Measurements from ENCODE around the gene CAD. TPM values are rescaled to one million over a fixed set of nuclear protein-coding genes. Genes with fewer than 3 reads are reported as not detected.
"Not testable (repeated sequence)": the region's sequence is repeated elsewhere in the genome, so short reads cannot be mapped to it uniquely, and the experiment has no call there.

CAD gene
- total and polyA plus RNA-seq, 9 donors: 11.9 to 53.9 (median 31.1) TPM

DNA sequence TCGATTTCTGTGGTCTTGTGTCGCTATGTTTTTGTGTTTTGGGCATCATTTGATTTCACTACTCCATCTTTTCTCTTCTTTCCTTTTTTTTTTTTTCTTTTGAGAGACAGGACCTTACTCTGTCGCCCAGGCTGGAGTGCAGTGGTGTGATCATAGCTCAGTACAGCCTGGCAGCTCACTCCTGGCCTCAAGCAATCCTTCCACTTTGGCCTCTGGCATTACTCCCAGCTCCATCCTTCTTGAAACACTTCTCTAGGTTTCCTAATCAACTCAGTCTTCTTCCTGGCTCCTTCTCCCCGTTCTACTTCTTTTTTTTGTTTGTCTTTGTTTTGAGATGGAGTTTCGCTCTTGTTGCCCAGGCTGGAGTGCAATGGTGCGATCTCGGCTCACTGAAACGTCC is 41.8 kb upstream of the CAD start:
- H3K4me1 ChIP-seq (ENCODE audit: insufficient read depth): peaks cover 9% of the 10 kb centered on the region
- TF ChIP-seq EP300 (IDR thresholded peaks at IDR 0.05) (no peak), POLR2A (IDR thresholded peaks at IDR 0.05) (no peak)
- TF ChIP-seq, protein P1, sequence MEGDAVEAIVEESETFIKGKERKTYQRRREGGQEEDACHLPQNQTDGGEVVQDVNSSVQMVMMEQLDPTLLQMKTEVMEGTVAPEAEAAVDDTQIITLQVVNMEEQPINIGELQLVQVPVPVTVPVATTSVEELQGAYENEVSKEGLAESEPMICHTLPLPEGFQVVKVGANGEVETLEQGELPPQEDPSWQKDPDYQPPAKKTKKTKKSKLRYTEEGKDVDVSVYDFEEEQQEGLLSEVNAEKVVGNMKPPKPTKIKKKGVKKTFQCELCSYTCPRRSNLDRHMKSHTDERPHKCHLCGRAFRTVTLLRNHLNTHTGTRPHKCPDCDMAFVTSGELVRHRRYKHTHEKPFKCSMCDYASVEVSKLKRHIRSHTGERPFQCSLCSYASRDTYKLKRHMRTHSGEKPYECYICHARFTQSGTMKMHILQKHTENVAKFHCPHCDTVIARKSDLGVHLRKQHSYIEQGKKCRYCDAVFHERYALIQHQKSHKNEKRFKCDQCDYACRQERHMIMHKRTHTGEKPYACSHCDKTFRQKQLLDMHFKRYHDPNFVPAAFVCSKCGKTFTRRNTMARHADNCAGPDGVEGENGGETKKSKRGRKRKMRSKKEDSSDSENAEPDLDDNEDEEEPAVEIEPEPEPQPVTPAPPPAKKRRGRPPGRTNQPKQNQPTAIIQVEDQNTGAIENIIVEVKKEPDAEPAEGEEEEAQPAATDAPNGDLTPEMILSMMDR (IDR thresholded peaks at IDR 0.05): no peak
- 57 to 58% (median 57%) methylated on average over 8 of the region's 8 CpGs for WGBS, 3 donors
- H3K27ac ChIP-seq: no peak overlapping the region
- intact Hi-C loops (cut with DNase I): no loop called here
- H3K36me3 ChIP-seq: no peaks in the 10 kb centered on the region
- H3K27me3 ChIP-seq: no peaks in the 10 kb centered on the region
- H3K4me3 ChIP-seq: no peak overlapping the region
- peak in 2 of 5 donors; percentile 52 to 69 for DNase-seq
- H3K9me3 ChIP-seq: no peaks in the 10 kb centered on the region

DNA sequence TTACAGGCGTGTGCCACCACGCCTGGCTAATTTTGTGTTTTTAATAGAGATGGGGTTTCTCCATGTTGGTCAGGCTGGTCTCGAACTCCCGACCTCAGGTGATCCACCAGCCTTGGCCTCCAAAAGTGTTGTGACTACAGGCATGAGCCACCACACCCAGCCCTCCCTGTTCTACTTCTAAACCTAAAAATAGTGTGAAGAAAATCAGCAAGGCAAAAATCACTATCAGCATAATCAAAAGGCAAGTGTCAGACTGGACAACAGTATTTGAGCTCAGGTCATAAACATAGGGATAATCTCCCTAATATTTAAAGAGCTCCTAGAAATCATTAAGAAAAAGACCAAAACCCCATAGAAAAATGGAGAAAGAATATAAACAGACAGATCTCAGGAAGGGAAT is 41.4 kb upstream of the CAD start:
- DNase-seq; H3K27me3 ChIP-seq; H3K9me3 ChIP-seq; H3K36me3 ChIP-seq; intact Hi-C loops (cut with DNase I); H3K4me3 ChIP-seq; H3K27ac ChIP-seq; H3K4me1 ChIP-seq (ENCODE audit: insufficient read depth): not testable (repeated sequence)
- 92 to 98% (median 94%) methylated on average over 4 of the region's 4 CpGs for WGBS, 3 donors

DNA sequence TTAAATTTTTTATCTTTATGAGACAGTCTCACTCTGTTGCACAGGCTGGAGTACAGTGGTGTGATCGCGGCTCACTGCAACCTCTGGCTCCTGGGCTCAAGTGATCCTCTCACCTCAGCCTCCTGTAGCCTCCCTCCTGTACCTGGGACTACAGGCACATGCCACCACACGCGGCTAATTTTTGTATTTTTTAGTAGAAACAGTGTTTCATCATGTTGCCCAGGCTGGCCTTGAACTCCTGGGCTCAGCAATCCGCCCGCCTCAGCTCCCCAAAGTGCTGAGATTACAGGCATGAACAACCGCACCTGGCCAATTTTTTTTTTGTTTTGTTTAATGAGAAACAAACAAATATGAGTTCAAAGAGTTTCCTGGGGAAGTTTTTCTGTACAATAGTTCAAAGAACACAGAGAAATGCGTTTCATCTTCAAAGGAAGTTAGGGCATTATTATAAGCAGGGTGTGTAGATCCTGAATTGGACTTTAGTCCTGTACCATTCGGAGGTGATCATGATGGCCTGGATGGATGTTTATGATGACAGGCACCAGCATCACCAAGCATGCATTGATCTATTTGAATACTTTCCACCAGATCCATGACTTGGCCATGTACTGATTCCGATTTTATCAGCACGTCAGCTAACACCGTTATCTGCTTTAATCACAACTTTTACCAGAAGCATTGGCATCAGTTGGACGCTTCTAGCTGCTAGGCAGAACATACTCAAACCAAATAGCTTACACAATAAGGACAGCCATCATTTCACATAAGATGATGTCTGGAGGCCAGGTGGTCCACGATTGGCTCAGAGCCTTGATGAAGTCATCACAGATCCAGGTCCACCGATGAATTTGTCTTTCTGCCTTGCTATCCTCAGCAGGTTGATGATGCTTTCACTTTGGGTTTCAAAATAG is 39.5 kb upstream of the CAD start:
- Histone ChIP-seq H3K4me1 (ENCODE audit: insufficient read depth) (peaks cover 14% of the 10 kb centered on the region), H3K27me3 (no peaks in the 10 kb centered on the region), H3K4me3 (no peak overlapping the region), H3K9me3 (no peaks in the 10 kb centered on the region), H3K27ac (no peak overlapping the region), H3K36me3 (no peaks in the 10 kb centered on the region)
- no peak for DNase-seq
- intact Hi-C loops (cut with DNase I): no loop called here
- 68 to 82% (median 71%) methylated on average over 15 of the region's 15 CpGs for WGBS, 3 donors
- TF ChIP-seq EP300 (IDR thresholded peaks at IDR 0.05) (no peak), POLR2A (IDR thresholded peaks at IDR 0.05) (no peak)
- TF ChIP-seq, protein P1 (IDR thresholded peaks at IDR 0.05): no peak

DNA sequence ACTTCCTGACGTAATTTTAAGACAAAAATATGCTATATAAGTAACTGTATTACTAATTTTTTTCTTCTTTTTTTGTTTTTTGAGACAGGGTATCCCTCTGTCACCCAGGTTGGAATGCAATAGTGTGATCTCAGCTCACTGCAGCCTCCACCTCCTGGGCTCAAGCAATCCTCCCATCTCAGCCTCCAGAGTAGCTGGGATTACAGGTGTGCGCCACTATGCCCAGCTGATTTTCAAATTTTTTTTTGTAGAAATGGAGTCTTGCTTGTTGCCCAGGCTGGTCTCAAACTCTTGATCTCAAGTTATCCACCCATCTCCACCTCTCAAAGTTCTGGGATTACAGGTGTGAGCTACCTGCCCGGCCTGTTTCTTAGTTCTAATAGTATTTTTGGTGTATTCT is 38.7 kb upstream of the CAD start:
- peaks cover 16% of the 10 kb centered on the region for H3K4me1 ChIP-seq (ENCODE audit: insufficient read depth)
- intact Hi-C loops (cut with DNase I): no loop called here
- no peak for TF ChIP-seq POLR2A (IDR thresholded peaks at IDR 0.05)
- TF ChIP-seq, protein P1 (IDR thresholded peaks at IDR 0.05): no peak
- no peak for TF ChIP-seq EP300 (IDR thresholded peaks at IDR 0.05)
- 94 to 97% (median 96%) methylated on average over 3 of the region's 3 CpGs for WGBS, 3 donors
- no peaks in the 10 kb centered on the region for H3K36me3 ChIP-seq
- no peak for DNase-seq
- no peaks in the 10 kb centered on the region for H3K9me3 ChIP-seq
- no peaks in the 10 kb centered on the region for H3K27me3 ChIP-seq
- H3K27ac ChIP-seq: no peak overlapping the region
- no peak overlapping the region for H3K4me3 ChIP-seq

DNA sequence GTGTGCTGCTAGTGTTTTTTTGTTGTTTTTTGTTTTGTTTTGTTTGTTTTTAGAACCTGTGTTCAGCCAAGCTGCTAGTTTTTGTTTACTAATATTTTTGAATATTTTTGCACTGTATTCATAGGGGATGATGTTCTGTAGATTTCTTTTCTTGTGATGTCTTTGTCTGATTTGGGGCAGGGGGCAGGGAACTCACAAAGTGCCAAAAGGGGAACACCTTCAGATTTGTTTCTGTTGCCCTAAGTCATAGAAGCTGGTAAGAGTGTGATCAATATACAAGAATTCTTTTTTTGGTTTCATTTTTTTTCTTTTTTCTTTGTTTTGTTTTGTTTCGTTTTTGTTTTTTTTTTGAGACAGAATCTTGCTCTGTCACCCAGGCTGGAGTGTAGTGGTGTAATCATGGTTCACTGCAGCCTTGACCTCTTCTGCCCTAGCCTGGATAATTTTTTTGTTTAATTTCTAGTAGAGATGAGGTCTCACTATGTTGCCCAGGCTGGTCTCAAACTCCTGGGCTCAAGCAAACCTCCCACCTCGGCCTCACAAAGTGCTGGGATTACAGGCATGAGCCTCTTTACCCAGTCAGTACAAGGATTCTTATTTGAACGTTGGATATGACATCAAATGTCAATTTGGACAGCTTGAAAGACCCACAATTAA is 37.7 kb upstream of the CAD start:
- Histone ChIP-seq H3K27me3 (no peaks in the 10 kb centered on the region), H3K4me3 (no peak overlapping the region), H3K36me3 (no peaks in the 10 kb centered on the region), H3K9me3 (no peaks in the 10 kb centered on the region), H3K4me1 (ENCODE audit: insufficient read depth) (peaks cover 19% of the 10 kb centered on the region), H3K27ac (peak overlapping the region in 1 of 2 donors; percentile 13)
- WGBS, 3 donors: 31 to 49% (median 35%) methylated on average over 3 of the region's 3 CpGs
- DNase-seq: no peak
- intact Hi-C loops (cut with DNase I): no loop called here
- no peak for TF ChIP-seq POLR2A (IDR thresholded peaks at IDR 0.05)
- no peak for TF ChIP-seq EP300 (IDR thresholded peaks at IDR 0.05)
- TF ChIP-seq, protein P1 (IDR thresholded peaks at IDR 0.05): no peak

Measured in ovary (tissue), 9 donors.